OCI-LY3 (cell line): Measurements from ENCODE around the gene ANKRD29.

Source experiments
- H2AFZ ChIP-seq: fragments of 200-600, 300-600 bp; shearing (Covaris generic); 2 replicates; pipeline ENCODE4 v1.6.0; 2014; ENCODE audit warnings: antibody characterized with exemption, low read depth, low read length
- H3K27ac ChIP-seq: fragments of 200-600, 300-600 bp; sonication (generic); 2 replicates; pipeline ENCODE4 v1.5.1; 2014; ENCODE audit warnings: mild to moderate bottlenecking, low read length, moderate library complexity, mixed read lengths
- H3K27me3 ChIP-seq: fragments of 200-600, 300-600 bp; sonication (generic); 2 replicates; pipeline ENCODE4 v1.6.1; 2014; ENCODE audit warnings: low read depth, low read length, mixed read lengths
- H3K36me3 ChIP-seq: fragments of 200-600, 300-600 bp; sonication (generic); replicated peaks from 2 replicates; pipeline ENCODE3; 2014; ENCODE audit warnings: low read depth, low read length, mixed read lengths
- H3K4me1 ChIP-seq: fragments of 300-600, 200-600 bp; sonication (generic); 2 replicates; pipeline ENCODE4 v1.6.1; 2014; ENCODE audit warnings: low read length, mixed read lengths
- H3K4me2 ChIP-seq: fragments of 200-600, 300-600 bp; sonication (generic); 2 replicates; pipeline ENCODE4 v1.6.1; 2014; ENCODE audit warnings: low read length, mixed read lengths
- H3K4me3 ChIP-seq: fragments of 300-600, 200-600 bp; sonication (generic); 2 replicates; pipeline ENCODE4 v1.5.1; 2014; ENCODE audit warnings: antibody characterized with exemption, mild to moderate bottlenecking, low read length, moderate library complexity
- H3K79me2 ChIP-seq: fragments of 300-600, 200-600 bp; shearing (Covaris generic); 2 replicates; pipeline ENCODE4 v1.6.1; 2014; ENCODE audit warnings: mild to moderate bottlenecking, low read length, mixed read lengths
- H3K9ac ChIP-seq: fragments of 300-600, 200-600 bp; shearing (Covaris generic); 2 replicates; pipeline ENCODE4 v1.6.0; 2014; ENCODE audit warnings: mild to moderate bottlenecking, low read length, moderate library complexity
- H3K9me3 ChIP-seq: fragments of 200-600, 300-600 bp; shearing (Covaris generic); 2 replicates; pipeline ENCODE4 v1.6.1; 2014; ENCODE audit warnings: low read length, mixed read lengths; ENCODE audit not compliant: insufficient read depth
- H4K20me1 ChIP-seq: fragments of 200-600, 300-600 bp; sonication (generic); 2 replicates; pipeline ENCODE4 v1.6.1; 2016; ENCODE audit warnings: low read length, mixed read lengths; ENCODE audit not compliant: insufficient read depth
- EZH2phosphoT487 ChIP-seq: fragments of 200-600 bp; shearing (Covaris generic); IDR thresholded peaks from 2 replicates; pipeline ENCODE4 v1.6.1; 2018; ENCODE audit warnings: antibody characterized with exemption, mixed run types, low read depth
- TF ChIP-seq, protein P1 (sequence below): fragments of 200-600, 300-600 bp; sonication (generic); IDR thresholded peaks from 2 replicates; pipeline ENCODE4 v1.5.1; 2014; ENCODE audit warnings: antibody characterized with exemption, low read length, low read depth

ANKRD29 gene

DNA sequence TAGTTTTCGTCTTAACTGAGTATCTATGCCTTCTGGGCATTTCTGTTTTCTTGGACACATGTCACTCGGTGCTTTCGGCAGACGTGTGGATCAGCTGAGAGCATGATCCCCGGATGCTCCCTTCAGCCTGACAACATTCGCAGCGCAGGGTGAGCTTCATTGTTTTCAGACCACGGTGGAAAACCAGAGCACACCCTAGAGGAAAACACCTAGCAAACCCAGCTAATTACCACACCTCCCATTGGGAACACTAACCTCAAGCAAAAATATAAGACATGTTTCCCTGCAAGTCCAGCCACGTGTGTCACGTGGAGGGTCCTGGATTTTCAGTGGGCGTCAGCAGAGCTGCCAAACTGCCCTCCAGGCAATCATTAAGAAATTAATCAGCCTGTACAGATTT is 31.0 kb downstream of the ANKRD29 start:
- H3K79me2 ChIP-seq = no peaks in the 10 kb centered on the region
- no peak overlapping the region for H2AFZ ChIP-seq
- H3K9me3 ChIP-seq = no peaks in the 10 kb centered on the region
- TF ChIP-seq, protein P1, sequence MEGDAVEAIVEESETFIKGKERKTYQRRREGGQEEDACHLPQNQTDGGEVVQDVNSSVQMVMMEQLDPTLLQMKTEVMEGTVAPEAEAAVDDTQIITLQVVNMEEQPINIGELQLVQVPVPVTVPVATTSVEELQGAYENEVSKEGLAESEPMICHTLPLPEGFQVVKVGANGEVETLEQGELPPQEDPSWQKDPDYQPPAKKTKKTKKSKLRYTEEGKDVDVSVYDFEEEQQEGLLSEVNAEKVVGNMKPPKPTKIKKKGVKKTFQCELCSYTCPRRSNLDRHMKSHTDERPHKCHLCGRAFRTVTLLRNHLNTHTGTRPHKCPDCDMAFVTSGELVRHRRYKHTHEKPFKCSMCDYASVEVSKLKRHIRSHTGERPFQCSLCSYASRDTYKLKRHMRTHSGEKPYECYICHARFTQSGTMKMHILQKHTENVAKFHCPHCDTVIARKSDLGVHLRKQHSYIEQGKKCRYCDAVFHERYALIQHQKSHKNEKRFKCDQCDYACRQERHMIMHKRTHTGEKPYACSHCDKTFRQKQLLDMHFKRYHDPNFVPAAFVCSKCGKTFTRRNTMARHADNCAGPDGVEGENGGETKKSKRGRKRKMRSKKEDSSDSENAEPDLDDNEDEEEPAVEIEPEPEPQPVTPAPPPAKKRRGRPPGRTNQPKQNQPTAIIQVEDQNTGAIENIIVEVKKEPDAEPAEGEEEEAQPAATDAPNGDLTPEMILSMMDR = no peak
- TF ChIP-seq EZH2phosphoT487 = no peak
- H4K20me1 ChIP-seq = no peaks in the 10 kb centered on the region
- peaks cover 3% of the 10 kb centered on the region; the same call in 1 of the 2 replicates for H3K4me1 ChIP-seq
- no peak overlapping the region for H3K4me2 ChIP-seq
- no peak overlapping the region for H3K9ac ChIP-seq
- no peak overlapping the region for H3K4me3 ChIP-seq
- H3K27ac ChIP-seq = no peak overlapping the region
- H3K36me3 ChIP-seq = no peaks in the 10 kb centered on the region
- no peaks in the 10 kb centered on the region for H3K27me3 ChIP-seq

DNA sequence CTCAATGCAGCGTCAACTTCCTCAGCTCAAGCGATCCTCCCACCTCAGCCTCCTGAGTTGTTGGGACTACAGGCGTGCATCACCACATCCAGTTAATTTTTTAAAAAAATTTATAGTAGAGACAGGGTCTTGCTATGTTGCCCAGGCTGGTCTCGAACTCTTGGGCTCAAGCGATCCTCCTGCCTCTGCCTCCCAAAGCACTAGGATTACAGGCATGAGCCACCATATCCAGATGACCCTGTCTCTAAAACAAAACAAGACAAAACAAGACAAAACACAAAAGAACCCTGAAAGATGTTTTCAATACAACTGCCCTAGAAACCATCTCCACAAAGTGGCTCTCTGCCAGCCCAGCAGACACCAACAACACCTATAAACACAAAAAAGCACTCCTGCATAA is 31.4 kb downstream of the ANKRD29 start:
- no peak overlapping the region for H3K27ac ChIP-seq
- no peaks in the 10 kb centered on the region for H3K27me3 ChIP-seq
- peaks cover 3% of the 10 kb centered on the region; the same call in 1 of the 2 replicates for H3K4me1 ChIP-seq
- H4K20me1 ChIP-seq = no peaks in the 10 kb centered on the region
- no peaks in the 10 kb centered on the region for H3K36me3 ChIP-seq
- H3K4me2 ChIP-seq = no peak overlapping the region
- no peak overlapping the region for H3K4me3 ChIP-seq
- no peaks in the 10 kb centered on the region for H3K79me2 ChIP-seq
- TF ChIP-seq, protein P1 = no peak
- no peak for TF ChIP-seq EZH2phosphoT487
- H3K9me3 ChIP-seq = no peaks in the 10 kb centered on the region
- no peak overlapping the region for H2AFZ ChIP-seq
- H3K9ac ChIP-seq = no peak overlapping the region

DNA sequence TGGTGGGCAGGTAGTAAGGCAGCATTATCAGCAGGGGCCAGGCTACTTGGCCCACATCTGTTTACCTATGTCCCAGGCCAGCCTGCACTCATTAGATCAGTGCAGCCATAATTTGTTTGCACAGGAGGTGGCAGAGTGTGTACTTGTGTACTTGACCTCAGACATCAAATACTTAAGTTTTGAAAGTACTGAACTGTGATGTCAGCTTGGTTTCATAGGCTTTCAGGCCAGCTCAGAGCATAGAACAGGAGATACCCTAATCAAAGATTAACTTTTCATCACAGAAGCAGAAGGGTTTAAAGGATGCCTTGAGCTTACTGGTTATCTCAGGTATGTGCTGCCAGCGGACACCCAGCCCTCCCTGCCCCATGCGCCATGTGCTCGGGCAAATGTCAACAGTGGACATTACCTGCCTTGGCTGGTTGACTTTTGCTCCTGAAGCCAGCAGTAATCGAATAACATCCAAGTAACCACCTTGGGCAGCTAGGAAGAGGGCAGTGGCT is 33.2 kb downstream of the ANKRD29 start:
- Histone ChIP-seq H4K20me1 (no peaks in the 10 kb centered on the region), H3K36me3 (no peaks in the 10 kb centered on the region), H3K79me2 (no peaks in the 10 kb centered on the region), H3K4me3 (no peak overlapping the region), H3K9ac (no peak overlapping the region), H3K27me3 (no peaks in the 10 kb centered on the region), H3K4me2 (no peak overlapping the region), H2AFZ (no peak overlapping the region), H3K4me1 (peaks cover 3% of the 10 kb centered on the region; the same call in 1 of the 2 replicates), H3K9me3 (no peaks in the 10 kb centered on the region), H3K27ac (no peak overlapping the region)
- no peak for TF ChIP-seq EZH2phosphoT487
- TF ChIP-seq, protein P1 = no peak

DNA sequence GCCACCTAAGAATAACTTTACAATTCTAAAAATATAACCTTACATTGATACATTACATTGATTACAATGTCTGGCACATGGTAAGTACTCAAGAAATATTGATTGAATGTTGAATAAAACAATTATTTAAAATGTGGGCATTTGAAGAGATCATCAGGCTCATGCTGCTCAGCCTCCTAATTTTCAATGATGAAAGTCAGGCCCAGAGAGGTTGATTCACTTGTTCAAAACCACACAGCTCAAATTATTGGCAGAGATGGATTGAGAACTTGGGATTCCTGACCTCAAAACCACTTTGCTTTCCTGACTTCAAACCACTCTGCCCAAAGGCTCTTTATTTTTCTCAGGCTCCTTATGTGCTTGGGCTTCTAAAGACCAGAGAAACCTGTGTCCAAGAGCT is 34.7 kb downstream of the ANKRD29 start:
- no peak for TF ChIP-seq EZH2phosphoT487
- TF ChIP-seq, protein P1 = no peak
- H3K4me1 ChIP-seq = peaks cover 3% of the 10 kb centered on the region; the same call in 1 of the 2 replicates
- no peaks in the 10 kb centered on the region for H3K9me3 ChIP-seq
- H3K4me3 ChIP-seq = no peak overlapping the region
- H3K9ac ChIP-seq = no peak overlapping the region
- H3K27ac ChIP-seq = no peak overlapping the region
- H3K36me3 ChIP-seq = no peaks in the 10 kb centered on the region
- H3K79me2 ChIP-seq = no peaks in the 10 kb centered on the region
- no peak overlapping the region for H3K4me2 ChIP-seq
- H2AFZ ChIP-seq = no peak overlapping the region
- no peaks in the 10 kb centered on the region for H3K27me3 ChIP-seq
- no peaks in the 10 kb centered on the region for H4K20me1 ChIP-seq
